RWPE2 (cell line): Measurements from ENCODE around the gene FOXA1.
A peak's percentile ranks its signal among the peaks of the same experiment; 100 is the strongest.

Experiments
- ATAC-seq: fragments of 200-7000 bp; cut with Tn5 transposase; 3 replicates; pipeline ENCODE4 v1.9.1; 2021; ENCODE audit warnings: low read depth
- DNase-seq: peaks from one replicate; pipeline ENCODE4 v3.0.0-alpha.2; 2020; ENCODE audit warnings: low spot score
- H3K27ac ChIP-seq: fragments of 450-650 bp; 2 replicates; pipeline ENCODE4 v1.5.1; 2017; ENCODE audit warnings: mild to moderate bottlenecking; ENCODE audit not compliant: poor library complexity, severe bottlenecking
- H3K27me3 ChIP-seq: fragments of 250-450 bp; sonication (Bioruptor Pico); 2 replicates; pipeline ENCODE4 v1.5.1; 2021; ENCODE audit warnings: mild to moderate bottlenecking, moderate library complexity; ENCODE audit not compliant: insufficient read depth, poor library complexity, severe bottlenecking
- H3K36me3 ChIP-seq: fragments of 250-450 bp; sonication (Bioruptor Pico); 2 replicates; pipeline ENCODE4 v1.5.1; 2020; ENCODE audit warnings: low read depth, mild to moderate bottlenecking, moderate library complexity
- H3K4me1 ChIP-seq: fragments of 250-450 bp; sonication (Bioruptor Pico); 2 replicates; pipeline ENCODE4 v1.5.1; 2021; ENCODE audit warnings: mild to moderate bottlenecking, moderate library complexity; ENCODE audit not compliant: insufficient read depth, poor library complexity, severe bottlenecking
- H3K4me3 ChIP-seq: fragments of 250-450 bp; sonication (Bioruptor Pico); 2 replicates; pipeline ENCODE4 v1.5.1; 2021; ENCODE audit warnings: mild to moderate bottlenecking, moderate library complexity; ENCODE audit not compliant: severe bottlenecking
- H3K9me3 ChIP-seq: fragments of 250-450 bp; sonication (Bioruptor Pico); 2 replicates; pipeline ENCODE4 v1.5.1; 2021; ENCODE audit warnings: mild to moderate bottlenecking, moderate library complexity; ENCODE audit not compliant: severe bottlenecking
- TF ChIP-seq, protein P1 (sequence below): fragments of 450-650 bp; IDR thresholded peaks from one replicate; pipeline ENCODE4 v1.5.1; 2017; ENCODE audit warnings: mild to moderate bottlenecking, moderate library complexity; ENCODE audit not compliant: poor library complexity, severe bottlenecking

FOXA1 gene

DNA sequence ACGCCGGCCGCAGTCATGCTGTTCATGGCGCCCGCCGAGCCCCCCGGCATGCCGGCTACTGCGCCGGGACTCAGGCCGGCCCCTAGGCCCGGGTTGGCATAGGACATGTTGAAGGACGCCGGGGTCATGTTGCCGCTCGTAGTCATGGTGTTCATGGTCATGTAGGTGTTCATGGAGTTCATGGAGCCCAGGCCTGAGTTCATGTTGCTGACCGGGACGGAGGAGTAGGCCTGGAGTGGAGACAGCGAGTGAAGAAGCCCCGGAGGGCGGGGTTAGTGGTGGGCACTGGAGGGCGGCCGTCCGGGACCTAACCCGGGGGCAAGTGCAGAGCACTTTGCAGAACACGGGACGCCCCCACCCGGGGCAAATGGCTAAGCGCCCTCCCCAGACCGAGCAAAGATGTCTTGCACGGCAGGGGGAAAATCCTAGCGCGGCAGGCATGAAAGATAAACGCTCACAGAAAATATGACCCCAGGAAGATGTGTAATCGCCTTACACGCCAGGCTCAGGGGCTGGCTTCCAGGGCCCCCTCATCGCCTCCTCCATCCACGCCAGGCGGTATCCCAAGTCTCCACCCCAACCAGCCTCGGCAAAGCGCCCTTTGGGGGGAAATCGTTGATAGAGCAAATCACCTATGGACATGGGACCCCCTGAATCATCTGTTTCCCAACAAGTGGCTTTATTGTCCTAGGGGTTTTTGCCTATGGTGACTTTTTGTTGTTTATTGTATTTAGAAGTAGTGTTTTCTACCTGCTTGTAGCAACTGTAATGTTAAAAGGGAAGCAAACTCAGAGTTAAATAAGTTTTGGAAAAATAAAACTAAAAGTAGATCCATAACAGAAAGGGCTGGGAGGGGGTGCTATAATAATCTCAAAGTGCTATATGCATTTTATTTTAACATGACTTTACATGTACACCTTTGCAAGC lies 2.3 kb downstream of the FOXA1 start:
- Histone ChIP-seq H3K27ac (peak overlapping the region; percentile 93), H3K9me3 (no peaks in the 10 kb centered on the region), H3K27me3 (no peaks in the 10 kb centered on the region), H3K36me3 (peaks cover 29% of the 10 kb centered on the region), H3K4me1 (peaks cover 5% of the 10 kb centered on the region), H3K4me3 (peak overlapping the region; percentile 88)
- ATAC-seq (peak; percentile 3; the same call in 1 of the 3 replicates), DNase-seq (peak; percentile 78)
- TF ChIP-seq, protein P1, sequence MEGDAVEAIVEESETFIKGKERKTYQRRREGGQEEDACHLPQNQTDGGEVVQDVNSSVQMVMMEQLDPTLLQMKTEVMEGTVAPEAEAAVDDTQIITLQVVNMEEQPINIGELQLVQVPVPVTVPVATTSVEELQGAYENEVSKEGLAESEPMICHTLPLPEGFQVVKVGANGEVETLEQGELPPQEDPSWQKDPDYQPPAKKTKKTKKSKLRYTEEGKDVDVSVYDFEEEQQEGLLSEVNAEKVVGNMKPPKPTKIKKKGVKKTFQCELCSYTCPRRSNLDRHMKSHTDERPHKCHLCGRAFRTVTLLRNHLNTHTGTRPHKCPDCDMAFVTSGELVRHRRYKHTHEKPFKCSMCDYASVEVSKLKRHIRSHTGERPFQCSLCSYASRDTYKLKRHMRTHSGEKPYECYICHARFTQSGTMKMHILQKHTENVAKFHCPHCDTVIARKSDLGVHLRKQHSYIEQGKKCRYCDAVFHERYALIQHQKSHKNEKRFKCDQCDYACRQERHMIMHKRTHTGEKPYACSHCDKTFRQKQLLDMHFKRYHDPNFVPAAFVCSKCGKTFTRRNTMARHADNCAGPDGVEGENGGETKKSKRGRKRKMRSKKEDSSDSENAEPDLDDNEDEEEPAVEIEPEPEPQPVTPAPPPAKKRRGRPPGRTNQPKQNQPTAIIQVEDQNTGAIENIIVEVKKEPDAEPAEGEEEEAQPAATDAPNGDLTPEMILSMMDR: no peak

DNA sequence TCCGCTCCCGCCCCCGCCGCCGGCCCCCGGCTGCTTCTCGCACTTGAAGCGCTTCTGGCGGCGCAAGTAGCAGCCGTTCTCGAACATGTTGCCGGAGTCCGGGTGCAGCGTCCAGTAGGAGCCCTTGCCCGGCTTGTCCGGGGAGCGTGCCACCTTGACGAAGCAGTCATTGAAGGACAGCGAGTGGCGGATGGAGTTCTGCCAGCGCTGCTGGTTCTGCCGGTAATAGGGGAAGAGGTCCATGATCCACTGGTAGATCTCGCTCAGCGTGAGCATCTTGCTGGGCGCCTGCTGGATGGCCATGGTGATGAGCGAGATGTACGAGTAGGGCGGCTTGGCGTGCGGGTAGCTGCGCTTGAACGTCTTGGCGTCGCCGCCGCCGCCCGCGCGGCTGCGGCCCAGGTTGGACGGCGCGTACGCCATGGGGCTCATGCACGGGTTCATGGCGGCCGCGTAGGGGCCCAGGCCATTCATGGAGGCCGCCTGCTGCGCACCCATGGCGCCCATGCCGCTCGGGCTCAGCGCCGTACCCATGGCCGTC lies 3.0 kb downstream of the FOXA1 start:
- Histone ChIP-seq H3K27me3 (no peaks in the 10 kb centered on the region), H3K27ac (peak overlapping the region; percentile 93), H3K4me1 (peaks cover 6% of the 10 kb centered on the region), H3K4me3 (peak overlapping the region; percentile 88), H3K36me3 (peaks cover 29% of the 10 kb centered on the region), H3K9me3 (no peaks in the 10 kb centered on the region)
- ATAC-seq: peak; percentile 11
- DNase-seq: peak; percentile 79
- TF ChIP-seq, protein P1: peak; percentile 77

DNA sequence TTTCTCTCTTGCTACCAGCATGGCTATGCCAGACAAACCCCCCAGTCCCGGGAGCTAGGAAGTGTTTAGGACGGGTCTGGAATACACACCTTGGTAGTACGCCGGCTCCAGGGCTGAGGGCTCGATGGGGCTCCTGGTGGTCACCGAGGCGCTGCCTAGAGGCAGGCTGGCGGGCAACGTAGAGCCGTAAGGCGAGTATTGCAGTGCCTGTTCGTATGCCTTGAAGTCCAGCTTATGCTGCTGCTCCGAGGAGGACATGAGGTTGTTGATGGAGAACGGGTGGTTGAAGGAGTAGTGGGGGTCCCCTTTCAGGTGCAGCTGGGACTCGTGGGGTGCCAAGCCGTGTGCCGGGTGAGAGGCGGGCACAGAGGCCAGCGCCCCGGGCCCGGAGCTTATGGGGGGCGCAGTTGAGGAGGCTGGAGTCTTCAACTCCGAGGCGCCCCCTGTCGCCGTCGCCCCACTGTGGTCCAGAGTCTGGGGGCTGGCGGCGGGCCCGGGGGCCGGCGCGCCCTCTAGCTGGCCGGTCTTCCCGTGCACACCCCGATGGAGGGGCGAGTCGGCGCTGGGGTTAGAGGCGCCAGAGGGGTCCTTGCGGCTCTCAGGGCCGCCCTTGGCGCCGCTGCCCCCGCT lies 3.6 kb downstream of the FOXA1 start:
- TF ChIP-seq, protein P1: peak; percentile 96
- peak overlapping the region; percentile 88 for H3K4me3 ChIP-seq

DNA sequence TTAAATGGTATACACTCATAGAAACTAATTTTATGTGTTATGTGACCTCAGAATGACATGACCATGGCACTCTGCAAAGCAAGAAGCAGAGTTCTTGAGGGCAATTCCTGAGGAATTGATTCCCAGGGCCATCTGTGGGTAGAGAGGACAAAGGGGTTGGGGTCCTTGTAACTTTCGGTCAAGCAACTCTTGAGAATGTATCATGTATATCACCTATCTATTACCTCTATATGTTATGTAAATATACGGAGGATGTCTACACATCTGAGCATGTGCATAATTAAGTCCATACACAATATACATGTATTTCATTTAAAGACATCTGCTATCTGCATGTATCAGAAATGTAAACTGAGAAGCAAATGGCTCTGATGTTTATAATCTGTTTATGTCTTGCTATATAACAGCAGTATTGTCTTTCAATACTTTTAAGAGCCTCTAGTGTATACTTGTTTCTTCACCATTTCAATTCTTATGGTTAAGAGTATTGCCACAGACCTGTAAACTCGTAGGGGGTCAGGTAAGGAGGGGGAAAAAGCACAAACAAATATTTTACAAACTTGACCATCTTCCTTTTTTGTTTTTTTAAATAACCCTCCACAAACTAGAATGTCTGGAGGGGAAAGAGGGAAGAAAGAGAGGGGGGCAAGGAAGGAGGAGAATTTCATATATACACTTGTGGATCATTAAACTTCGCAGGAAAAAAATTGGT lies 4.5 kb downstream of the FOXA1 start:
- TF ChIP-seq, protein P1: no peak
- peak overlapping the region; percentile 88 for H3K4me3 ChIP-seq
- H3K27me3 ChIP-seq: no peaks in the 10 kb centered on the region
- ATAC-seq: no peak
- H3K4me1 ChIP-seq: peaks cover 21% of the 10 kb centered on the region
- H3K27ac ChIP-seq: peak overlapping the region; percentile 93
- DNase-seq: no peak
- H3K36me3 ChIP-seq: peaks cover 29% of the 10 kb centered on the region
- no peaks in the 10 kb centered on the region for H3K9me3 ChIP-seq

More for the DNA sequence above, 3.6 kb downstream of the FOXA1 start:
- ATAC-seq: peak; percentile 35
- H3K4me1 ChIP-seq: peaks cover 12% of the 10 kb centered on the region
- no peaks in the 10 kb centered on the region for H3K9me3 ChIP-seq
- no peaks in the 10 kb centered on the region for H3K27me3 ChIP-seq
- H3K27ac ChIP-seq: peak overlapping the region; percentile 93
- peaks cover 29% of the 10 kb centered on the region for H3K36me3 ChIP-seq
- DNase-seq: peak; percentile 84
